NCI-H2171 treated with DMSO at 0.1 percent for 48 hours (cell line): ENCODE data around the gene NPAS3.

Source experiments
- DNase-seq: peaks from one replicate; lab custom pipeline; 2025; lab: John Stamatoyannopoulos, UW

Gene NPAS3

DNA sequence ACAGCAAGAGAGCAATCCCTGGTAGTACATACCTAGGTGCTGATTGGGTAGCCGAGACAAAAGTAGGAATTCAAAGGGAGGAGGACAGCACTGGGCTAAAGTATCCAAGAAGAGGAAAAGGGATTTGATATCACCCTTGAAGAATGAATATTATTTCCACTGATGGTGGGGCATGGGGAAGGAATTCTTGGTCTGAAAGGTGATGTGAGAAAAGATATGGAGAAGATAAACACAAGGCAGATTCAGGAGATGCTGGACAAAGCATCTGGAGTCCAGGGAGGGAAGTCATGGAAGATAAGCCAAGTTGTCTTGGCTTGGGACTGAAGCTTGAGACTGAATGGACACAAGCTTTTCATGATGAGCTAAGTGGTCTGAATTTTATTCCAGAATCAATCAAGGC, 818.2 kb downstream of the NPAS3 start:
- no peak for DNase-seq

DNA sequence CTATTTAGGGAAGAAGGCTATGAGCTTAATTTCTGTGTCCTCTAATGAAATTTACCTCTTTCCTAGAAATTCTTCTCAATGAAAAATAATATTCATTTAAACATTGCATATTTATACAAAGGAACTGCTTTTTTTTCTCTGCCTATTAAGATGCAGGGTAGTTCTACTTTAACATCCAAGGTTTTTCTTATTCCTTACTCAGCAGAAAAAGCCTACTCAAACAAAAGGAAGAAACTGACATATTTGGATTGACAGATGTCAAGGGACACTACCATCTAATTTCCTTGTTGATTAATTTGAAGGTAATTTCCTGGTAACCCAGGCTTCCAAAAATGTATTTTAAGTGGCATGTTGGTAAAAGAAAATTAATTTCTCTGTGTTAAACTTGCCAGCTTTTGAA, 819.9 kb downstream of the NPAS3 start:
- DNase-seq, result no peak

- DNase-seq, result no peak
Observed at GRCh38 chr14:33762161-33762851, 823.6 kb downstream of the NPAS3 start.

GRCh38 chr14:33764876-33765650, 826.4 kb downstream of the NPAS3 start:
- DNase-seq, result no peak

- DNase-seq, result no peak
Observed at GRCh38 chr14:33767586-33768457, 829.1 kb downstream of the NPAS3 start.

DNA sequence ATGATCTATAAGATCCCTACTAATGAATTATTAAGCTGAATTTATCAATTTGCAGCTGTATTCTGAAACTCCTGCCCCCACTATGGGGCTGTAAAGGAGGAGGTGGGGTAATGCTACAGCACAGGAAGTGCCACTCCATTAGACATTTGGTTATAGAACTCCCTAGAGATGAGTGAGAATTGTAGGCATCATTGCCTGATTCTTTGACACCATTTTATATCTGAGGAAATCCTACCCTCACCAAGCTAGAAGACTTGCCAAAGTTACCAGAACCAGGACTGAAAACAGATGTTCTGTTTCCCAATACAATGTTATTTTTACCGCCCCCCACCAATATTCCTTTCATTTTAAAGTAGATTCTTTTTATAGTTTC, 829.8 kb downstream of the NPAS3 start:
- DNase-seq, result no peak

DNA sequence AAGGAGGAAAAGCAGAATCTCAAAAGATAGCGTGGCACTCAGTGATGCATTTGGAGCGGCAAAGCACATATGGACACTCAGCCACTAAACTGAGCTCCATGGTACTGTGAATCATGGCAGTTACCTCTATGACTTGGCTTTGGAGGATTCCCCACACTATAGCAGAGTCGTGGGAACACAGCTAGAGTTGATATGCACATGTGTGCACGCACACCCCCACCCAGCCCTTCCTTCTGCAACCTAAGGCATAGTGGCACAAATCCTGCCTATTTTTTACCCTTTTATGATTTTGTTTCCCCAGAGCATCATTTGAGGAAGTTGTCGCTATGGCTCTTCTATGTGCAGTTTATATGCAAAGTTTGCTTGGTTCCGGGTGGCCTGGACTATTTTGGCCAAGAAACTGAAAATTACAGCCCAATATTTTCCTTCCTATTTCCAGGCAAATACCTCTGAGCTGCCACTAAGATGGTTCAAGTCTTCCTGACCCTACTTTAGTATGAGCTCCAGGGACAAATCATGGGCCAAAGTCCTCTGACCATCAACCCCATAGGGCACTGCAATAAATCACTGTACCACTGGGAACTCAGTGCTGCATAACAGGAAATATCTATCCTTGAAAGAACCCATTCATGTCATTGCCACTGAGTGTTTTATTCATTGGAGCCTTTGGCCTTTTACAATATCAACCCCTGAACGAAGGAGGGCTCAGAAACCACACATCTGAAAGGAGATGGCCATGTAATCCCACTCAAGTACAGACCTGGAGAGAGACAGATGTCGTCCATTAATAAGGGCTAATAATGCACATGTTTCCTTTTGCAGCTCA, 834.7 kb downstream of the NPAS3 start:
- no peak for DNase-seq

GRCh38 chr14:33774161-33774560, 835.5 kb downstream of the NPAS3 start:
- no peak for DNase-seq

DNA sequence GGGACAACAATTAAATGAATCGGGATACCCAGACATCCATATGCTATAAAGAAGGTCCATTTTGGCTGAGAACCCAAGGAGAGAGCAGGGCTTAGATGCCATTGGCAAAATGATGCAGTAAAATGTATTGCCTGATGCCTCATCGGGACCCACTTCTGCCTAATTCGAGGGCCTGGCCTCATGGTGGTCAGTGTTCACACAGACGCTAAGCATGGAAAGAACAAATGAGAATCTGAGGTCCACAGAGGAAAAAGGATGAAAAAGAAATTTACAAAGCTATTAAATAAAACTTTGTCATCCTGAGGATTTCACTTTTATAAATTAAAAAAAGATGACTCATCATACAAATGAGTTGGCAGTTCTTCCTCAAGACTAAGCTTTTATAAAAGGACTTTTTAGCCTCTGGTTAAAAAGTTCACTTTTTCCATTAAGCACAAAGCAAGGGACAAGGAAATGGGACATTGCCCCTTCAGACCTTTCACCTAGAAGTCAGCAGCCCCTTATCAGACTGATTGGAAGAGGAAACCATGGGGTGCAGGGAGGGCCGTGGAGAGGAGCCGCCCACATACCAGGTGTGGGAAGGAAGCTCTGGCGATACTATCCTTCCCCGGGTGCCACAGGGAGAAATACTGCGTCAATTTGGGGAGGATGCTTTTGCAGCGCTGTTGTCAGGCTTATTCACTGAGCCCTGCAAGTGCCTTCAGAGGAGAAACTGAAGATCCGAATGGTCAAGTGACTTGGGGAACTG, 836.2 kb downstream of the NPAS3 start:
- no peak for DNase-seq

- DNase-seq, result no peak
Observed at GRCh38 chr14:33776871-33777270, 838.2 kb downstream of the NPAS3 start.

DNA sequence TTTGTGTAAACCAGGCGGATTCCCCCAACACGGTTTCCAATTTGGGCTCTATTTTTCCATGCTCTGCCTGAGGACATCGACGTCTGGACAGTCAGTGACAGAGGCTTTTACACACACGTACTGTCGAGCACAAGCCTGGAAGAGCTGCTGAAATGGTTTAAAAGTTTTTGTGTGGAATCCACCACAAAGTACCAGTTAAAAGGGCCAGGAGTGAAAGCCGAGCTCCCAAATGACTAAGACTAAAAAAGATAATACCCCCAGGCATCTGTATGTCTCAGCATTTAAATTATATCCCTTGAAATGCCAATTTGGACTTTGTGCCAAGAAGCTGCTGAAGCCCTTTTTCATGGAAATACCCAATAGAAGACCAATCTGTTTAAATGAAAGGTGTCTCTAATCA, 839.0 kb downstream of the NPAS3 start:
- DNase-seq, result no peak

DNA sequence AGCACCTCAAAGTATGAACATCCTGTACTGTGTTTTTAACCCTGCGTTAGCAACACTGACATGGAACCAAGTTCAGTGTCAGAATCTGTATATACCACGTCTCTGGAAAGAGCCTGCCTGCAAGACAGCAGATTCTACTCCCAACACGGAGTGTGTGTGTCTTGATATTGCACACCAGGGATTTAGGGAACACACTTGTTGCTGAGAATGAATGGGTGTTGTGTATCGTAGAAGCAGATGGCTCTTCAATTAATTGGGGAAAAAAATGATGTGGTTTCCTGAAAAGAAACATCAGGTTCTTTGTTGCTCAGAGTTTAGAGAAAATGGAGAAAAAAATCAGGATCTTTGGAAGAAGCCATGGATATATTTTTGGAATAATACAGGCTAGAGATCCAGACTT, 841.4 kb downstream of the NPAS3 start:
- DNase-seq, result peak; percentile 89

GRCh38 chr14:33781236-33781635, 842.6 kb downstream of the NPAS3 start:
- DNase-seq, result no peak

DNA sequence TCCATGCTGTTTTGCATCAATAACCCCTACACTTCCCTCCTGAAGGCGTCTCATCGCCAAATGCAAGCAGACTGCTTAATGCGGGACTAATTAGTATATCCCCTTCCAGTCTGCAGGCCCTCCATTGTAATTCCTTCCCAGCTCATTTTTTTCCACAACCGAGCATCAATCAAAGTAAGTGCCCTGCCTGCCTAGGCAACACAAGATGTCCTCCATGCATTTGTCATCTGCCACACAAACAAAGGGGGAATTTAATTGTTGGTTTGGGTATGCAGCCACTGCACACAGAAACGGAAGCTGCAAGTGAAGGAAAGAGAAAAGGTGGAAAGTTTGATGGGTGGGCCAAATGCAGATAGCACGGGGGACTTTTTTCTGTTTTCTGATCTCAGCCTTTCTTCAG, 844.2 kb downstream of the NPAS3 start:
- DNase-seq, result peak; percentile 10

DNA sequence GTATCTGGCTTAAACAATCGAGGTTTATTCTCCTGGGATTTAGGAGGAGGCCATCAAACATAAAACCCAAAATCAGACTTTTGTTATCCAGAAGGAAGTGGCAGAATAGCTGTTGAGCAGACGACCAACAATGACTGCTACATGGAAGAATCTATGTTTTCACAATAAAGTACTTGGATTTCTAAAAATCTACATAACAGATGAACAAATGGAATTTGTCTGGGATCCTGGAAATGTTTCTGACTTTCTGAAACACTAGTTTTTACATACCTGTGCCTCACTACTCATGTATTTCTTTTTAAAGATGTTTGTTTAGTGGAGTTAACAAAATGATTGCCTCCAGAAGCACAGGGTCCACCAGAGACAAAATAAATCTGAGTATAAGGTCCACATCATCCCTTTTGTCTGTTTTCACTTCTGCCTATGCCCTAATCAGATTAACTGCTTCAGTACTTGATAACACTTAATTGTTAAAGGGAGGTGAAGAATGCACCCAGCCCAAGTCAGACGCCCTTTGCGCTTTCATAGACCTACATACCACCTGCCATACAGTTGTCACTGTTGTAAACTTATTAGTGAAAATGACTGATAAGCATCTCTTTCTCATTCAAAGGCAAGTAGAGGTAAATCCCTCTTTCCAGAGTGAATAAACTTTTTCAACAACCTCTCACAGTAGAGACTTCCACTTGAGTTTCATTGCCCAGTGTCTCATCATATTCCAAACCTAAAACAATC, 847.6 kb downstream of the NPAS3 start:
- DNase-seq, result no peak

DNA sequence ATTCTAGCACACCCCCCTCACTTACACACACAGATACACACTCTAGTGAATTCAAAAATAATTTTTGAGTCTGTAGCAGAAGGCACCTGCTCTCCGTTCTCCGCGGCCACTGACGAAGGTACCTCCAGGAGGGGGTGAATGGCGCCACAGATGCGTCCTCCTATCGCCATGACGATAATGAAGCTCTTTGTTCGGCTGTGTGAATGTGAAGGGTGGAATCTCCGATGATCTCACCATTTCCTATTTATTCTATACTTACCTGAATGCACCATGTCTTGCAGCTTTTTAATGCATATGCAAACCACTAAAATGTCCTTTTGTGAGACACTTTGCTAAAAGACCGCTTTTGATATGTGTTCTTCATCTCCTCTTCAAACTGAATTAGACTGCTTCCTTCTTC, 849.5 kb downstream of the NPAS3 start:
- no peak for DNase-seq

- DNase-seq, result no peak
Observed at GRCh38 chr14:33790996-33791395, 852.3 kb downstream of the NPAS3 start.

- no peak for DNase-seq
Observed at GRCh38 chr14:33792009-33792719, 853.5 kb downstream of the NPAS3 start.

DNA sequence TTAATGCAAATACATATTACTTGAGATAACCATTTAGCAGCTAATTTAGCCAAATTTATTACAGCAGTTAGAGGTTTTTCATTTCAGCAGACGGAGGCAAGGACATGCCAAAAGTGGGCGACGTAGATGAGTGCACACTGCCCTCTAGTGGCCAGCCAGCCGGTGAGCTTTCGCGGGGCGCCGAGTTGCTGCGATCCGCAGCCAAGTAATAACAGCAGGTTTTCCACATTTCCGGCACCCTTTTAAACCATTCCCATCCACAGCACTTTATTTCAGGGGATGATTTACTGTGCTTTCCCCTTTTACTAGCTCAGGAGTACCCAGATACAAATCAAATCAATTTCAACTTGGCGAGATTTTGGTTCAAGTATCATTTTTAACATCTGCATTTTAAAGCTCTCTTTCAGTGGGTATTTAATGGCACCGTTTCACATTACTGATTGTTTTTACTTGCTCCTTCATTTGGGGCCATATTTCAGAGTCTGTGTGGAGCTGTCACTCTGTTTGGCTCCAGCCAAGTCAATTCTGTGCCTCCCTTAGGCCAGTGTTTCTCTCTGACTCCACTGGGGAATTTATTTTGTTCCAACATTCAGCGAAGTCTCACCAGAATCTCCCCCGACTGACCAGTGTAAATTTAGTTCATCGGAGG, 854.2 kb downstream of the NPAS3 start:
- peak; percentile 82 for DNase-seq
